A549 (cell line): ENCODE measurements around the gene PICK1.

Source experiments
- CHD2 ChIP-seq: fragments of 150-350 bp; IDR thresholded peaks from 2 replicates; pipeline ENCODE4 v1.6.1; 2014; ENCODE audit warnings: low read length; ENCODE audit not compliant: partially characterized antibody
- CTCF ChIP-seq: fragments of >200 bp; sonication (Bioruptor Twin); formaldehyde crosslinking; IDR thresholded peaks from 3 replicates; pipeline ENCODE4 v1.5.1; 2016
- E2F6 ChIP-seq: IDR thresholded peaks from 2 replicates; pipeline ENCODE4 v1.6.1; 2012; ENCODE audit warnings: low read depth, borderline replicate concordance
- FOSL2 ChIP-seq, 2 experiments: fragments of 450-650 bp in 1 of 2; fragments of >200 bp in 1 of 2; sonication (Bioruptor Twin) in 1 of 2; formaldehyde crosslinking; IDR thresholded peaks; 2 replicates each; pipeline versions ENCODE4 v1.5.0 to v1.6.1; 2016 to 2020; ENCODE audit warnings: mild to moderate bottlenecking in 1 of 2, moderate library complexity in 1 of 2
- HOXA7 ChIP-seq: fragments of 250-450 bp; sonication (Bioruptor Pico); IDR thresholded peaks from 2 replicates; pipeline ENCODE4 v1.5.0; 2020; ENCODE audit warnings: mild to moderate bottlenecking, moderate library complexity
- MAFK ChIP-seq: fragments of 450-650 bp; IDR thresholded peaks from 2 replicates; pipeline ENCODE4 v1.6.1; 2014; ENCODE audit not compliant: partially characterized antibody
- NFE2L2 ChIP-seq: fragments of 150-350 bp; conservative IDR thresholded peaks from 2 replicates; pipeline ENCODE4 v1.6.1; 2014; ENCODE audit warnings: low read length
- PBX3 ChIP-seq: IDR thresholded peaks from 2 replicates; pipeline ENCODE4 v1.6.1; 2012
- POLR2A ChIP-seq: IDR thresholded peaks from 2 replicates; pipeline ENCODE4 v1.6.1; 2012; ENCODE audit warnings: mild to moderate bottlenecking, low read length
- RARB ChIP-seq: fragments of 250-450 bp; sonication (Bioruptor Pico); IDR thresholded peaks from 2 replicates; pipeline ENCODE4 v1.8.0; 2021; ENCODE audit warnings: mild to moderate bottlenecking, moderate library complexity
- RCOR1 ChIP-seq: fragments of 150-350 bp; IDR thresholded peaks from 2 replicates; pipeline ENCODE4 v1.6.1; 2014; ENCODE audit warnings: antibody characterized with exemption, low read length, low read depth
- SMC3 ChIP-seq: fragments of >200 bp; sonication (Bioruptor Twin); formaldehyde crosslinking; IDR thresholded peaks from 3 replicates; pipeline ENCODE4 v1.6.1; 2018; ENCODE audit warnings: inconsistent platforms
- SREBF2 ChIP-seq: fragments of 450-650 bp; IDR thresholded peaks from 2 replicates; pipeline ENCODE4 v1.6.1; 2014; ENCODE audit warnings: mild to moderate bottlenecking, moderate library complexity

GRCh38 chr22:38085056-38085455 lies 27.9 kb downstream of the PICK1 start:
- TF ChIP-seq MAFK (no peak), NFE2L2 (no peak), E2F6 (no peak), SREBF2 (no peak), CTCF (no peak), POLR2A (no peak), PBX3 (no peak), HOXA7 (CRISPR knock-in tag) (no peak), FOSL2 (IDR thresholded peaks at IDR 0.05) (no peak), FOSL2 (CRISPR knock-in tag; IDR thresholded peaks at IDR 0.05) (no peak), RARB (no peak), CHD2 (no peak), RCOR1 (no peak), SMC3 (no peak)
